ENCODE measurements around the gene LMO1. TPM values are rescaled to one million over a fixed set of nuclear protein-coding genes. Genes with fewer than 3 reads are reported as not detected.

LMO1 gene
- total RNA-seq, 2 experiments from 2014 or later = not detected

DNA sequence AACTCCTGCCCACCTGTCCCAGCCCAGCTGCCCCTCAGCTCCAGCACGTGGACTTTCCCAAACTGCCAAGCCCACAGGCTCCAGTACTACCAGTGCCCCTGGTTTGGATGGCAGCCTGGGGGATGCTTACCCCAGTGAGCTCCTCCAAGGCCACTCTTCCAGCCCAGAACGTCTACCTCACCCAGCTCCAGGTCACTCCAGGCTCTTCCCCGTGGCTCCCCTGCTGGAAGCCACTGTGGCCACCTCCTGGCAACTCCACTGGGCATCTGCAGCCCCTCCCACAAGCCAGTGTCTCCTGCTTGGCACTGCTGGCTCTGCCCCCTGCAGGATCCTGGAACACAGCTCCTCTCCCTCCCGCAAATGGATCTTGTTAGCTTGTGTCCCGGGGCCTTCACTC lies 29.3 kb downstream of the LMO1 start:
- no peak overlapping the region for H3K27ac ChIP-seq (ENCODE audit: low read depth, low read length, poor library complexity, severe bottlenecking)
- no peaks in the 10 kb centered on the region for H4K20me1 ChIP-seq (ENCODE audit: insufficient read depth, low read length)
- CTCF ChIA-PET (ENCODE audit: unreplicated experiment) = no interaction called here
- H3K9me2 ChIP-seq (ENCODE audit: insufficient read depth, low read length) = no peaks in the 10 kb centered on the region
- no peak for DNase-seq (ENCODE audit: low spot score)
- H2AFZ ChIP-seq (ENCODE audit: low read length) = no peak overlapping the region; the same call in 1 of the 2 replicates
- no peaks in the 10 kb centered on the region for H3K36me3 ChIP-seq (ENCODE audit: insufficient read depth, low read length)
- TF ChIP-seq EZH2phosphoT487 (IDR thresholded peaks at IDR 0.05; ENCODE audit: borderline replicate concordance, low read depth, low read length) (no peak), CTCF (conservative IDR thresholded peaks at IDR 0.05; ENCODE audit: low read length) (no peak)
- H3K4me2 ChIP-seq (ENCODE audit: low read length) = no peak overlapping the region
- no peaks in the 10 kb centered on the region for H3K9me3 ChIP-seq (ENCODE audit: low read length)
- no peaks in the 10 kb centered on the region for H3K79me2 ChIP-seq (ENCODE audit: insufficient read depth, low read depth, low read length)
- intact Hi-C loops (cut with micrococcal nuclease; ENCODE audit: unreplicated experiment) = no loop called here
- POLR2A ChIA-PET = no interaction called here
- no peaks in the 10 kb centered on the region for H3K4me1 ChIP-seq (ENCODE audit: insufficient read depth, low read length, poor library complexity, severe bottlenecking)
- BruUV-seq (replicated peaks) = no TSS peak
- H3K4me3 ChIP-seq (ENCODE audit: low read depth, low read length, poor library complexity, severe bottlenecking) = no peak overlapping the region

DNA sequence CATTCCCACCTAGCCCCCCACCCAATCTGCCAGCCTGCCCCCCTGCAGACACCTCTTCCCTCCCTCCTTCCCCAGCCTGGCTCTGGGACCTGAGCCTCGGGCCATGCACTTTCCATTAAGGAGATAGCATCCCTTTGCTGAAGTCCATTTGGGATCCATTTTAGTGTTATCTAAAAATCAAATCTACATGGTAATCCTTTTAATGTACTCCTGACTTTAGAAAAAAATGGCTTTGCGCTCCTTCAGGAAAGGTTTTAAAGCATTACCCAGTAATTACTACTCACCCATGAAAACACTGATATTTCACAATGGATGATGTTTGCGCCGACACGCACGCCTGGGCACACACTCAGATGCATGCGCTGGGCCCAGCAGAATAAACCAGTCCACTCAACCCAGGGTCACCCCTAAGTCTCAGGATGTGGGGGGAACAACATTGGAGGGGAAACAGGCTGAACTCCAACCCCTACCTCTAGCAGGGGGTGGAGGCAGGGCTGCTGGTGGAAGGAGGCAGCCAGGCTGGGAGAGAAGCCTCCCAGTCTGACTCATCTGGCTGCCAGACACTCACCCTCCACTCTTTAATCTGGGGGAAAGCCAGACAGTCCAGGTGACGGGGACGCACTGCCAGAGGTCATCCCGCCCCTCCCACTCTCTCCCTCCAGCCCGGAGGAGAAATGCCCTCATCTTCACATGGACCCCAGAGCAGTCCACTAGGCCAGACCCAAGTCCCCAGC lies 29.8 kb downstream of the LMO1 start:
- TF ChIP-seq CTCF (conservative IDR thresholded peaks at IDR 0.05; ENCODE audit: low read length) = no peak
- no peak for TF ChIP-seq EZH2phosphoT487 (IDR thresholded peaks at IDR 0.05; ENCODE audit: borderline replicate concordance, low read depth, low read length)
- Histone ChIP-seq H3K4me1 (ENCODE audit: insufficient read depth, low read length, poor library complexity, severe bottlenecking) (no peaks in the 10 kb centered on the region), H3K9me2 (ENCODE audit: insufficient read depth, low read length) (no peaks in the 10 kb centered on the region), H3K79me2 (ENCODE audit: insufficient read depth, low read depth, low read length) (no peaks in the 10 kb centered on the region), H2AFZ (ENCODE audit: low read length) (no peak overlapping the region), H4K20me1 (ENCODE audit: insufficient read depth, low read length) (no peaks in the 10 kb centered on the region), H3K4me3 (ENCODE audit: low read depth, low read length, poor library complexity, severe bottlenecking) (no peak overlapping the region), H3K36me3 (ENCODE audit: insufficient read depth, low read length) (no peaks in the 10 kb centered on the region), H3K27ac (ENCODE audit: low read depth, low read length, poor library complexity, severe bottlenecking) (no peak overlapping the region), H3K9me3 (ENCODE audit: low read length) (no peaks in the 10 kb centered on the region), H3K4me2 (ENCODE audit: low read length) (no peak overlapping the region)
- intact Hi-C loops (cut with micrococcal nuclease; ENCODE audit: unreplicated experiment) = no loop called here
- no peak for DNase-seq (ENCODE audit: low spot score)
- CTCF ChIA-PET (ENCODE audit: unreplicated experiment) = no interaction called here
- POLR2A ChIA-PET = no interaction called here
- no TSS peak for BruUV-seq (replicated peaks)

DNA sequence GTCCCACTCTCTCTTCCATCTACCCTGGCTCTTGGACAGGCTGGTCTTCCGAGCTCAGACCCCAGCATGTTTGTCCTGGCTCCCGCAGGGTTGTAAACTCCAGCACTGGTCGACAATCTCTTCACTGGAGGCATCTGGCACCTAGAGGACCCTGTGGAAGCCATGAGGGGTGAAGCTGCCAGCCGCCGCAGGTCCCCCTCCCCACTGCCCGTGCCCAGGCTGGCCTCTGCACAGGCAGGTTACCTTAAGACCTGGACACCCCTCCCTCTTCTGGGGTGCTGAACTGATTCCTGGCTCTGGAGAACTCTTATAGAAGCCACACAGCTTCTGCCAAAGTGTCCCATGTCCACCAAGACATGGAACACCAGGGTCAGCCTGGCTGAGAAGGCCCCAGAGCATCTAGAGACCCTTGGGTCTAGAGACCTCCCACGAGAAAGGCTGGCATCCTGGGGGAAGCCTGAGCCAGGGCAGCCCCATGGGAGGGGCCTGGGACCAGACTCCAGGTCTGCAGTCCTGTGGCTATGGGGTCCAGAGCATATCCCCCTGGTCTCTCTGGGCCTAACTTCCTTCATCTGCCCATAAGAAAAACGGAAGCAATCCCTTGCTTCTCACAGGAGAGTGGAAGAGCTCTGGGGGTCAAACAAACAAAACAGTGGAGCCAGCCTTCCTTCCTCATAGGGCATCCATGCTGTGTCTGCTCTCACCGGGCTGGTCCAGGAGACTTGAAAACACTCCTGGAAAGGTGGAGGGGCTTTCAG lies 30.6 kb downstream of the LMO1 start:
- H4K20me1 ChIP-seq (ENCODE audit: insufficient read depth, low read length) = no peaks in the 10 kb centered on the region
- no peaks in the 10 kb centered on the region for H3K36me3 ChIP-seq (ENCODE audit: insufficient read depth, low read length)
- H3K4me1 ChIP-seq (ENCODE audit: insufficient read depth, low read length, poor library complexity, severe bottlenecking) = no peaks in the 10 kb centered on the region
- no peak overlapping the region for H3K27ac ChIP-seq (ENCODE audit: low read depth, low read length, poor library complexity, severe bottlenecking)
- no peaks in the 10 kb centered on the region for H3K79me2 ChIP-seq (ENCODE audit: insufficient read depth, low read depth, low read length)
- H2AFZ ChIP-seq (ENCODE audit: low read length) = no peak overlapping the region
- no peak overlapping the region for H3K4me3 ChIP-seq (ENCODE audit: low read depth, low read length, poor library complexity, severe bottlenecking)
- CTCF ChIA-PET (ENCODE audit: unreplicated experiment) = no interaction called here
- intact Hi-C loops (cut with micrococcal nuclease; ENCODE audit: unreplicated experiment) = no loop called here
- POLR2A ChIA-PET = interaction anchor here (0.5 kb wide), 1 partner anchor 551 kb away, joined by 3 read pairs; no protein-coding TSS in a partner anchor
- DNase-seq (ENCODE audit: low spot score) = no peak
- H3K4me2 ChIP-seq (ENCODE audit: low read length) = no peak overlapping the region
- no peak for TF ChIP-seq CTCF (conservative IDR thresholded peaks at IDR 0.05; ENCODE audit: low read length)
- TF ChIP-seq EZH2phosphoT487 (IDR thresholded peaks at IDR 0.05; ENCODE audit: borderline replicate concordance, low read depth, low read length) = no peak
- no peaks in the 10 kb centered on the region for H3K9me3 ChIP-seq (ENCODE audit: low read length)
- no peaks in the 10 kb centered on the region for H3K9me2 ChIP-seq (ENCODE audit: insufficient read depth, low read length)
- no TSS peak for BruUV-seq (replicated peaks)

Measured in OCI-LY7 (cell line).